ENCODE measurements around the gene LILRA2.

GRCh38 chr19:54536956-54537355, 36.6 kb upstream of the LILRA2 start:
- TF ChIP-seq TAF1 (IDR thresholded peaks at IDR 0.05; ENCODE audit: borderline replicate concordance, insufficient read depth, low read length) (no peak), POLR2AphosphoS5 (IDR thresholded peaks at IDR 0.05; ENCODE audit: low read depth, low read length) (no peak), REST (IDR thresholded peaks at IDR 0.05; ENCODE audit: insufficient read depth in 1 of 2, low read depth in 2 of 2, low read length in 2 of 2) (no peak), FOXP2 (optimal IDR thresholded peaks at IDR 0.05; ENCODE audit: borderline replicate concordance, extremely low read depth, extremely low read length, insufficient read depth) (no peak), SIN3A (IDR thresholded peaks at IDR 0.05; ENCODE audit: borderline replicate concordance, insufficient read depth, low read length) (no peak)
